Coronary artery (tissue), 2 donors: ENCODE results near the gene OSBPL2.

Experiments
- DNase-seq: peaks from one replicate; pipeline ENCODE4 v3.0.0-alpha.2; 2017; ENCODE audit warnings: low spot score
- H3K27ac ChIP-seq, 2 donors: fragments of 200-600 bp; sonication (generic); one replicate each; pipeline ENCODE4 v1.5.1; 2016 to 2019
- H3K4me3 ChIP-seq: fragments of 200-600 bp; sonication (generic); 2 replicates; pipeline ENCODE4 v1.5.1; 2016; ENCODE audit warnings: mild to moderate bottlenecking, moderate library complexity
- CTCF ChIP-seq: fragments of 200-600 bp; sonication (generic); IDR thresholded peaks from one replicate; pipeline ENCODE4 v1.5.1; 2019; ENCODE audit warnings: antibody characterized with exemption

Gene OSBPL2

DNA sequence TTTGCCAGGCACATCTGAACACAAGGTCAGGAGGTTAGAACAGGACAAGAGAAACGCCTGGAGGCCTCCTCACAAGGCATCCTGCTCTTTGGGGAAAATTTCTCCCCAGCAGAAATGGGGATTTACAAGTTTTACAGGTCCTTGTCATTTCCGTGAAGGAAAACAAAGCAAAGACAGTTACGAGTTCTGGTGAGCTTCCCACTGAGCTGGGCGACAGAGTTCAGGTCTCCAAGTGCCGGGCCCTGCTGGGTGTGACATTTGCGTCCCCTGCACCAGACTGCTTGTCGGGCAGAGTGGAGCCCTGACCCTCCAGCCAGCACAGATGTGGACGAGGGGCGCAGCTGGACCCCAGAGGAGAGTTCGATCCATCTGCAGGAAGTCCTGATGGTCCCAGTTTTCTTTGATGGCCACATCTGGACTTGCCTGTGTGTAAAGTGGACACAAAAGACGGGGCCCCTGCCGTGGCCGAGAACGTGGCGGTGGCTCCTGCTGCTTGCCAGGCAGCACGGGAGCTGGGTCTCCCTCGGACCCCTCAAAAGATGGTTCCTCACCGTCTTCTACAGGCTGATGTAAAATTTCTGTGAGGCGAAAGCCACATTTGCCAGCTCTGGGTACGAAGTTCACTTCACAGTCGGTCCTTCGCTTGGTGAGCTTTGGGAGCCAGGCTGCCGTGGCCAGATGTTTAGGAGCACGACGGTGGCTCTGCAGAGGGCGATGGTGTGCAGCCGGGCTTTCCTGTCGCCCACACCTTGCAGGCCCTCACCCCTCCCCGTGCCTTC lies 59.3 kb downstream of the OSBPL2 start:
- TF ChIP-seq CTCF = no peak
- Histone ChIP-seq H3K4me3 (no peak overlapping the region), H3K27ac (no peak overlapping the region)
- DNase-seq = no peak

GRCh38 chr20:62298577-62299249 lies 60.4 kb downstream of the OSBPL2 start:
- DNase-seq = no peak

DNA sequence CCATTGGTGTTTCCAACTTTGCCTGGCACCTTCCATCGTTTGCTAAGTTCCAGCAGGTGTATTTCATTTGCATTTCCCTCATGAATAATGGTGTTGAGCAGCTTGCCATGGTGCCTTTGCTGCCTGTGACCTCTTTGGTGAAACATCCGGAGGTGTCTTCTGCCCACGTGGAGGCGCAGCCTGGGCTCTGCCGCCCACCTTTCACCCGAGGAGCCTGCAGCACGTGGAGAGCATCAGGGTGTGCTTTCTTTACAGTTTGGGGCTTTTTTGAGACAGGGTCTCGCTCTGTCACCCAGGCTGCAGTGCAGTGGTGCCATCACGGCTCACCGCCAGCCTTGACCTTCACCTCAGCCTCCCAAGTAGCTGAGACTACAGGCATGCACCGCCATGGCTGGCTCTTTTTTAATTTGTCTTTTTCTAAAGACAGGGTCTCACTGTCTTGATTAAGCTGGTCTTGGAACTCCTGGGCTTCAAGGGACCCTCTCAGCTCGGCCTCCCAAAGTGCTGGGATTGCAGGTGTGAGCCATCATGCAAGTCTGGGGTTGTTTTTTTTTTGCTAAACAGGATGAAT lies 61.4 kb downstream of the OSBPL2 start:
- H3K27ac ChIP-seq = no peak overlapping the region
- H3K4me3 ChIP-seq = no peak overlapping the region
- DNase-seq = no peak
- no peak for TF ChIP-seq CTCF

More at GRCh38 chr20:62298577-62299249, 60.4 kb downstream of the OSBPL2 start:
- TF ChIP-seq CTCF = no peak
- no peak overlapping the region for H3K4me3 ChIP-seq
- no peak overlapping the region for H3K27ac ChIP-seq

DNA sequence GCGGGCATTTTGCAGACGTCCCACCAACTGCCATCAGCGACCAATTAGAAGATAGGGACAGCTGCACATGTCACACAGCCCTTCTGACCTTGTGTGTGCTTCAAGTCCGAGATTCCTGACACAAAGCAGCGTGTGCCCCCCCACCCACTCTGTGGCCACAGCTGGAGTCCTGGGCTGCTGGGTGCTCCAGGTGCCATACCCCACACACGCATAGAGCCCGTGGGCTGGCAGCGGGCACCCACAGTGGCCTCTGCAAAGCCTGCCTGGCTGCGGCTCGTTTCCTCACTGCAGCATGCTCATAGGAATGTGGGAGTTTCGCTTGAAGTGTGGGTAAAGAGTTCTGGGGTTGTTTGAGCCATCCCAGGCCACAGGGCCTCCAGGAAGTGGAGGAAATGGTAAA lies 62.0 kb downstream of the OSBPL2 start:
- TF ChIP-seq CTCF = no peak
- no peak overlapping the region for H3K27ac ChIP-seq
- H3K4me3 ChIP-seq = no peak overlapping the region
- no peak for DNase-seq

GRCh38 chr20:62301111-62301668 lies 62.9 kb downstream of the OSBPL2 start:
- no peak for TF ChIP-seq CTCF
- H3K4me3 ChIP-seq = no peak overlapping the region
- DNase-seq = no peak
- no peak overlapping the region for H3K27ac ChIP-seq

DNA sequence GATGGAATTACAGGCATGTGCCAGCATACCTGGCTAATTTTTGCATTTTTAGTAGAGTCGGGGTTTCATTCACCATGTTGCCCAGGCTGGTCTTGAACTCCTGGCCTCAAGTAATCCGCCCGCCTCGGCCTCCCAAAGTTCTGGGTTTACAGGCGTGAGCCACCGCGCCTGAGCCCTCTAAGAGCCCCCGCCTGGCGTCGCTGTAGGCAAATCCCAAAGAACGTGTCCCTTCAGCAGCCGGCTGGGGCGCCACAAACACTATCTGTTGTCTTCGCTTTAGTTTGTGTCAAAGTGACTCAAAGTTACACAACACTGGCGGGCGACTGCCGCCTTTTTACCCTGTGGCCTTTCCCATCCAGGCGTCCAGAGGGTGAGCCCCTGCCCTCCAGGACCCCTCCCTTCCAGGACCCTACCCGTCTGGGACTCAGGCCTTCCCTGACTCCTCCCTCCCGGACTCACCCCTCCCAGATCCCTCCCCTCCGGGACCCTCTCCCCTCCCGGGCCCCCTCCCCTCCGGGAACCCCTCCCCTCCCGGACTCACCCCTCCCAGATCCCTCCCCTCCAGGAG lies 63.5 kb downstream of the OSBPL2 start:
- Histone ChIP-seq H3K4me3 (peak overlapping the region; percentile 96), H3K27ac (peak overlapping the region; percentile 98 to 100)
- TF ChIP-seq CTCF = peak; percentile 69
- peak; percentile 96 for DNase-seq
